Coronary artery (tissue), 2 donors: ENCODE measurements around the gene PLD6.

Source experiments
- DNase-seq: peaks from one replicate; pipeline ENCODE4 v3.0.0-alpha.2; 2017; ENCODE audit warnings: low spot score
- H3K27ac ChIP-seq, 2 donors: fragments of 200-600 bp; sonication (generic); one replicate each; pipeline ENCODE4 v1.5.1; 2016 to 2019
- H3K4me3 ChIP-seq: fragments of 200-600 bp; sonication (generic); 2 replicates; pipeline ENCODE4 v1.5.1; 2016; ENCODE audit warnings: mild to moderate bottlenecking, moderate library complexity
- TF ChIP-seq, protein P1 (sequence below): fragments of 200-600 bp; sonication (generic); IDR thresholded peaks from one replicate; pipeline ENCODE4 v1.5.1; 2019; ENCODE audit warnings: antibody characterized with exemption

The PLD6 gene

DNA sequence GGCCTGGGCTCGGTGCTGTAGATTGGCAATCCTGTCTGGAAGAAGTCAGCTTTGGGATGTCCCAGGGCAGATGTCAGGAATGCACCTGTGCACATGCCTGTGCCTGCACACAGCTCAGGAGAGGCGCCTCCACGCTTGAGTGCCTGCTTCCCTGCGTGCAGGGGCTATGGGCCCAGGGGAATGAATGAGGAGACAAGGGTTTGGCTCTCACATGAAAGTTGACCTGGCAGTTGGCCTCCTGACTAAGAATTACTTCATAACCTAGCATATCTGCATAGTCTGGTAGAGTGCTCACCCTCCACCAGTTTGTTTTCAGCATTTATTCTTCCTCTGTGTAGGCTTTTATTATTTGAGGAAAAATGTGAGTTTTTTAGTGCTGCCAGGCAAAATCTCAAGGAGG, 50.0 kb downstream of the PLD6 start:
- TF ChIP-seq, protein P1, sequence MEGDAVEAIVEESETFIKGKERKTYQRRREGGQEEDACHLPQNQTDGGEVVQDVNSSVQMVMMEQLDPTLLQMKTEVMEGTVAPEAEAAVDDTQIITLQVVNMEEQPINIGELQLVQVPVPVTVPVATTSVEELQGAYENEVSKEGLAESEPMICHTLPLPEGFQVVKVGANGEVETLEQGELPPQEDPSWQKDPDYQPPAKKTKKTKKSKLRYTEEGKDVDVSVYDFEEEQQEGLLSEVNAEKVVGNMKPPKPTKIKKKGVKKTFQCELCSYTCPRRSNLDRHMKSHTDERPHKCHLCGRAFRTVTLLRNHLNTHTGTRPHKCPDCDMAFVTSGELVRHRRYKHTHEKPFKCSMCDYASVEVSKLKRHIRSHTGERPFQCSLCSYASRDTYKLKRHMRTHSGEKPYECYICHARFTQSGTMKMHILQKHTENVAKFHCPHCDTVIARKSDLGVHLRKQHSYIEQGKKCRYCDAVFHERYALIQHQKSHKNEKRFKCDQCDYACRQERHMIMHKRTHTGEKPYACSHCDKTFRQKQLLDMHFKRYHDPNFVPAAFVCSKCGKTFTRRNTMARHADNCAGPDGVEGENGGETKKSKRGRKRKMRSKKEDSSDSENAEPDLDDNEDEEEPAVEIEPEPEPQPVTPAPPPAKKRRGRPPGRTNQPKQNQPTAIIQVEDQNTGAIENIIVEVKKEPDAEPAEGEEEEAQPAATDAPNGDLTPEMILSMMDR = no peak
- no peak overlapping the region for H3K27ac ChIP-seq
- no peak overlapping the region for H3K4me3 ChIP-seq
- DNase-seq = no peak

DNA sequence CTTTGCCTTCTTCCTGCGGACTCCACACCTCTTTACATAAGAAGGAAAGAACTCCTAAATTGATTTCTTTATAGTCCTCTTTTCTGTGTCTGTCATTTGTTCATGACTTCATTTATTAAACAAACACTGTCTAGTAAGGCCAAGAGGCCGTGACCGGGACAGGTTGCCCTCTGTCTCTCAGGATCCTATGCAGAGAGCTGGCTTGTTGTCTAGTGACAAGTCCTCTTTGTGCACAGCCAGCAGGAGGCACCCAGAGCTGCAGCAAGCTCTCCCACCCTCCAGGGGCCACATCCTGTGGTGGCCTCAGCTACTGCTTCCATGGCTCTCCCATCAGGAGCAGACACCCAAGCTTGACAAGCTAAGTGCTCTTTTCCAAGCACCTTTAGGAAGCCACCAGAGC, 50.6 kb downstream of the PLD6 start:
- TF ChIP-seq, protein P1 = no peak
- H3K4me3 ChIP-seq = no peak overlapping the region
- H3K27ac ChIP-seq = no peak overlapping the region
- no peak for DNase-seq

DNA sequence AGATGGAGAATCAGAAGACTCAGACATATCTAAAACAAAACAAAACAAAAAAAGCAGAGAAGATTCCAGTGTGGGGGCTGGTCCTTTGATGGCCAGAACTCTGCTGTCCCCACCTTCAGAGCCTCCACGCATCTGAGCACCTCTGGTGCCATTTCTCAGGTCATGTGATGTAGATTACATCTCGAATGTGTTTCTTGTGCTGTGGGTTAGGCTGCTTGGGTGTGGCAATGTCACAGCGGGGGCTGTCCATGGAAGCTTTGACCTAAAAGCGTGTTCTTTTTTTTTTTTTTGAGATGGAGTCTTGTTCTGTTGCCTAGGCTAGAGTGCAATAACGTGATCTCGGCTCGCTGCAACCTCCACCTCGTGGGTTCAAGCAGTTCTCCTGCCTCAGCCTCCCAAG, 51.2 kb downstream of the PLD6 start:
- no peak overlapping the region for H3K4me3 ChIP-seq
- H3K27ac ChIP-seq = no peak overlapping the region
- TF ChIP-seq, protein P1 = no peak
- DNase-seq = no peak

DNA sequence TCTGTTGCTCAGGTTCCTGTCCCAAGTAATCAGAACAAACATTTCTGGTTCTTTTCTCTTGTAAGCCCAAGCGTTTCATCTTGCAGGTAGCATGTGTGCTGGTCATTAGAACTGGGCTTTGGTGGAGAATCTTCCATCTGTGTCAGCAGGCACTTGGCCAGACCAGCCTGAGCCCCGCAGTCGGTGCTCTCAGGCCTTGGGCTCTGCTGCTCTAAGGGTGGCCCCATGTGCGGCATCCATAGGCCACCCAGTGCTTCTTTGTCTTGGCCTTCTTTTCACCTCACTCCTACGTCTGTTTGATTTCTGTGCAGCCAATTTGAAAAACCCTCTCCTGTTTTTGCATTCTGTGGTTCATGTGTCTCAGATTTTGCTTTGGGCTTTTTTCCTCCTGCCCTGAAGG, 51.6 kb downstream of the PLD6 start:
- no peak overlapping the region for H3K4me3 ChIP-seq
- TF ChIP-seq, protein P1 = no peak
- no peak overlapping the region for H3K27ac ChIP-seq
- DNase-seq = no peak

DNA sequence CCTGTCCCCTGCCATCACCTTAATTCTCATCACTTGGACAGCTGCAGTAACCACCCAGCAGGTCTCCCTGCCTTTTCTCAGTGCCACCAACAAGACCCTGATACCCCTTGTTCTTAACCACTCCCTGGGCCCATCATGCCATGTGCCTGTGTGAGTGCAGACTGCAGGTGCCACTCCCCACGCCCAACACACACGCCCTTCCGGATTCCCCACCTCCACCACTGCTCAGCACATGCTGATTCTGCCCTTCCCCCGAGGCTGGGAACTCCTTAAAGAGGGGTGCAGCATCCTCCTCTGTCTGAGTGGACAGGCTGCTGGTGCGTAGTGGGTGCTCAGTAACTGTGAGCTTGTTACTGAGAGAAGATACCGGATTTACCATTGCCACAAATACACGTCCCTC, 52.4 kb downstream of the PLD6 start:
- H3K27ac ChIP-seq = peak overlapping the region in 1 of 2 donors; percentile 21
- TF ChIP-seq, protein P1 = no peak
- no peak for DNase-seq
- H3K4me3 ChIP-seq = no peak overlapping the region

DNA sequence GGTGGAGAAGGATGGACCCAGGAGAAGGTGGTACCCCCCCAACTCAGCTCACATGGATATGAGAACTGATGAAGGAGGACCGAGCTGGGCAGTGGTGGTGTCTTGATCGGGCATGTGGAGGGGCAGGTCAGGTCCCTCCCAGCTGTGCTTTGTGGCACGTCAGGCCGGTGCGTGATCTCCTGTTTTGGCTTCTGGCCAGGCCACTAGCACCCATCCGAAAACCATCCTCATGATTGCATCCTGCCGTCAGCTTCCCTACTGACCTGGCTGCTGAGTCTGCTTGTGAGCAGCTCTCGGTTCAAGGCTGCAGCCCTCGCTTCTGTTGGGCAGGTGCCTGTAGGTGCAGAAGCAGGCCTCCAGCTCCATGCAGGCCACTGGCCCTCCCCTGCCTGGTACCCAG, 53.1 kb downstream of the PLD6 start:
- no peak for DNase-seq
- Histone ChIP-seq H3K27ac (peak overlapping the region in 1 of 2 donors; percentile 84), H3K4me3 (no peak overlapping the region)
- TF ChIP-seq, protein P1 = no peak

DNA sequence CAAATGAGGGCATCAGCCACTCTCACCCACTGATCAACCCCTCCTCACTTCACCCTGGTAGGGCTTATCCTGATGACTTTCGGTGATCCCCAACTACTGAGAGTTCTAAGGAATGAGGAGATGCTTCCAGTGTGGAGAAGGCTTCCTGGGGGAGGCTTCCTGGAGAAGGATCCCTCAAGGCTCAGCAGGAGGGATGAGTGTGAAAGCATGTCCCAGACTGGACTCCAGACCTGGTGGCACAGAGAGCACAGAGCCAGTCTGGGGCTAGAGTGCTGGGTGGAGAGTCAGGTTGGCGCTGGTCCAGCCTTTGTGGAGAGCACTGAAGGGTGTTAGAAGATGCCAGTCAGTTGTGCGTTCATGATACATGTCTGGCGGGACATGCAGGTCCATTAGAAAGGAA, 53.7 kb downstream of the PLD6 start:
- DNase-seq = no peak
- Histone ChIP-seq H3K27ac (peak overlapping the region; percentile 71 to 84), H3K4me3 (no peak overlapping the region)
- TF ChIP-seq, protein P1 = no peak
